ENCODE results near the gene MGAT5. TPM values are rescaled to one million over a fixed set of nuclear protein-coding genes. Genes with fewer than 3 reads are reported as not detected.
A peak's percentile ranks its signal among the peaks of the same experiment; 100 is the strongest.

MGAT5 gene
- polyA plus RNA-seq, 1 experiment = 115 TPM

- no peaks in the 10 kb centered on the region for H3K27me3 ChIP-seq (ENCODE audit: control insufficient read depth, insufficient read depth, low read length)
- ChIA-PET CTCF (interaction anchor here (1.0 to 2.7 kb wide), 3 partner anchors 19 to 547 kb away, joined by 4 to 21 read pairs (median 11); no protein-coding TSS in a partner anchor), POLR2A (no interaction called here)
- no peak for DNase-seq (ENCODE audit: low read depth, low spot score)
- H3K27ac ChIP-seq (ENCODE audit: low read depth, low read length) = peak overlapping the region; percentile 41
- TF ChIP-seq CTCF (IDR thresholded peaks at IDR 0.05; ENCODE audit: low read depth, low read length) = no peak
- H3K4me3 ChIP-seq (ENCODE audit: low read depth, low read length) = no peak overlapping the region
- no peaks in the 10 kb centered on the region for H3K9me3 ChIP-seq (ENCODE audit: control insufficient read depth, insufficient read depth, low read length)
Observed at GRCh38 chr2:134431838-134432434, 178.1 kb downstream of the MGAT5 start.

GRCh38 chr2:134432435-134432883, 178.6 kb downstream of the MGAT5 start:
- CTCF ChIA-PET = interaction anchor here (1.0 to 2.7 kb wide), 3 partner anchors 19 to 547 kb away, joined by 4 to 21 read pairs (median 11); no protein-coding TSS in a partner anchor
- no peaks in the 10 kb centered on the region for H3K9me3 ChIP-seq (ENCODE audit: control insufficient read depth, insufficient read depth, low read length)
- DNase-seq (ENCODE audit: low read depth, low spot score) = no peak
- no peaks in the 10 kb centered on the region for H3K27me3 ChIP-seq (ENCODE audit: control insufficient read depth, insufficient read depth, low read length)
- H3K27ac ChIP-seq (ENCODE audit: low read depth, low read length) = peak overlapping the region; percentile 41
- TF ChIP-seq CTCF (IDR thresholded peaks at IDR 0.05; ENCODE audit: low read depth, low read length) = no peak
- H3K4me3 ChIP-seq (ENCODE audit: low read depth, low read length) = no peak overlapping the region
- POLR2A ChIA-PET = no interaction called here

- no peak for DNase-seq (ENCODE audit: low read depth, low spot score)
- ChIA-PET CTCF (no interaction called here), POLR2A (no interaction called here)
- Histone ChIP-seq H3K27me3 (ENCODE audit: control insufficient read depth, insufficient read depth, low read length) (no peaks in the 10 kb centered on the region), H3K4me3 (ENCODE audit: low read depth, low read length) (no peak overlapping the region), H3K9me3 (ENCODE audit: control insufficient read depth, insufficient read depth, low read length) (no peaks in the 10 kb centered on the region), H3K27ac (ENCODE audit: low read depth, low read length) (no peak overlapping the region)
- no peak for TF ChIP-seq CTCF (IDR thresholded peaks at IDR 0.05; ENCODE audit: low read depth, low read length)
Observed at GRCh38 chr2:134433469-134433868, 179.6 kb downstream of the MGAT5 start.

- Histone ChIP-seq H3K27ac (ENCODE audit: low read depth, low read length) (no peak overlapping the region), H3K27me3 (ENCODE audit: control insufficient read depth, insufficient read depth, low read length) (no peaks in the 10 kb centered on the region), H3K4me3 (ENCODE audit: low read depth, low read length) (no peak overlapping the region), H3K9me3 (ENCODE audit: control insufficient read depth, insufficient read depth, low read length) (no peaks in the 10 kb centered on the region)
- TF ChIP-seq CTCF (IDR thresholded peaks at IDR 0.05; ENCODE audit: low read depth, low read length) = no peak
- DNase-seq (ENCODE audit: low read depth, low spot score) = no peak
- CTCF ChIA-PET = interaction anchor here (5.8 kb wide), 1 partner anchor 18 kb away, joined by 42 read pairs; no protein-coding TSS in a partner anchor
- POLR2A ChIA-PET = no interaction called here
Observed at GRCh38 chr2:134433979-134434378, 180.1 kb downstream of the MGAT5 start.

- H3K27ac ChIP-seq (ENCODE audit: low read depth, low read length) = no peak overlapping the region
- TF ChIP-seq CTCF (IDR thresholded peaks at IDR 0.05; ENCODE audit: low read depth, low read length) = no peak
- no peak overlapping the region for H3K4me3 ChIP-seq (ENCODE audit: low read depth, low read length)
- H3K27me3 ChIP-seq (ENCODE audit: control insufficient read depth, insufficient read depth, low read length) = no peaks in the 10 kb centered on the region
- ChIA-PET CTCF (interaction anchor here (5.8 kb wide), 1 partner anchor 16 kb away, joined by 42 read pairs; no protein-coding TSS in a partner anchor), POLR2A (no interaction called here)
- H3K9me3 ChIP-seq (ENCODE audit: control insufficient read depth, insufficient read depth, low read length) = no peaks in the 10 kb centered on the region
- no peak for DNase-seq (ENCODE audit: low read depth, low spot score)
Observed at GRCh38 chr2:134435505-134435904, 181.6 kb downstream of the MGAT5 start.
